ENCODE results near the gene C4A. TPM values are rescaled to one million over a fixed set of nuclear protein-coding genes. Genes with fewer than 3 reads are reported as not detected.
"Not testable (repeated sequence)": the region's sequence is repeated elsewhere in the genome, so short reads cannot be mapped to it uniquely, and the experiment has no call there.

Gene C4A
- polyA plus RNA-seq, 3 donors: 12.6 TPM; not detected in 2

DNA sequence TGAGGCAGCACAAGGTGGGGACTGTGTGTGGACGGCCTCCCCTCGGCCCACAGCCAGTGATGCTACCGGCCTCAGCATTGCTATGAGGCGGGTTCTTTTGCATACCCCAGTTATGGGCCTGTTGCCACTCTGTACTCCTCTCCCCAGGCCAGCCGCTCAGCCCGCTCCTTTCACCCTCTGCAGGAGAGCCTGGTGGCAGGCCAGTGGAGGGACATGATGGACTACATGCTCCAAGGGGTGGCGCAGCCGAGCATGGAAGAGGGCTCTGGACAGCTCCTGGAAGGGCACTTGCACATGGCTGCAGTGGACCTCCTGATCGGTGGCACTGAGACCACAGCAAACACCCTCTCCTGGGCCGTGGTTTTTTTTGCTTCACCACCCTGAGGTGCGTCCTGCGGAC is 25.2 kb downstream of the C4A start:
- H3K4me3 Mint-ChIP-seq; H4K20me1 ChIP-seq (ENCODE audit: insufficient read depth, low read length); H3K4me3 ChIP-seq (replicated peaks in 1 of 3; ENCODE audit: low read depth in 2 of 3, low read length in 3 of 3); H3K4me2 ChIP-seq (replicated peaks; ENCODE audit: extremely low read depth, low read length, poor library complexity, severe bottlenecking); H3K27me3 ChIP-seq (ENCODE audit: control insufficient read depth in 2 of 2, insufficient read depth in 2 of 2, low read length in 2 of 2); DNase-seq; H2AFZ ChIP-seq (ENCODE audit: insufficient read depth, low read depth, low read length, poor library complexity, severe bottlenecking); H3K79me2 ChIP-seq (ENCODE audit: insufficient read depth, low read length); intact Hi-C loops (cut with micrococcal nuclease); H3K27ac Mint-ChIP-seq; H3K4me1 ChIP-seq (ENCODE audit: control insufficient read depth in 1 of 2, insufficient read depth in 2 of 2, low read length in 2 of 2); H3K9ac ChIP-seq (ENCODE audit: insufficient read depth, low read length, poor library complexity, severe bottlenecking); H3K4me1 Mint-ChIP-seq; H3K27ac ChIP-seq (ENCODE audit: low read depth in 1 of 2, low read length in 2 of 2); H3K36me3 Mint-ChIP-seq; H3K9me3 Mint-ChIP-seq; H3K9me3 ChIP-seq (replicated peaks in 1 of 2; ENCODE audit: control insufficient read depth in 1 of 2, insufficient read depth in 1 of 2, low read length in 2 of 2); H3K36me3 ChIP-seq (replicated peaks in 1 of 2; ENCODE audit: control insufficient read depth in 1 of 2, insufficient read depth in 2 of 2, low read length in 2 of 2); H3K27me3 Mint-ChIP-seq (ENCODE audit: low read depth in 3 of 3): not testable (repeated sequence)
- no CpG with 5 or more reads among the region's 12 CpGs for WGBS (ENCODE audit: insufficient coverage)

- H3K36me3 ChIP-seq (replicated peaks in 1 of 2; ENCODE audit: control insufficient read depth in 1 of 2, insufficient read depth in 2 of 2, low read length in 2 of 2); H3K4me2 ChIP-seq (replicated peaks; ENCODE audit: extremely low read depth, low read length, poor library complexity, severe bottlenecking); H3K9ac ChIP-seq (ENCODE audit: insufficient read depth, low read length, poor library complexity, severe bottlenecking); H3K27me3 ChIP-seq (ENCODE audit: control insufficient read depth in 2 of 2, insufficient read depth in 2 of 2, low read length in 2 of 2); H3K79me2 ChIP-seq (ENCODE audit: insufficient read depth, low read length); H3K4me3 Mint-ChIP-seq; H3K4me3 ChIP-seq (replicated peaks in 1 of 3; ENCODE audit: low read depth in 2 of 3, low read length in 3 of 3); H3K9me3 Mint-ChIP-seq; H3K4me1 ChIP-seq (ENCODE audit: control insufficient read depth in 1 of 2, insufficient read depth in 2 of 2, low read length in 2 of 2); intact Hi-C loops (cut with micrococcal nuclease); H3K27ac ChIP-seq (ENCODE audit: low read depth in 1 of 2, low read length in 2 of 2); H3K9me3 ChIP-seq (replicated peaks in 1 of 2; ENCODE audit: control insufficient read depth in 1 of 2, insufficient read depth in 1 of 2, low read length in 2 of 2); H3K4me1 Mint-ChIP-seq; H3K27ac Mint-ChIP-seq; DNase-seq; H2AFZ ChIP-seq (ENCODE audit: insufficient read depth, low read depth, low read length, poor library complexity, severe bottlenecking); H4K20me1 ChIP-seq (ENCODE audit: insufficient read depth, low read length); H3K36me3 Mint-ChIP-seq; H3K27me3 Mint-ChIP-seq (ENCODE audit: low read depth in 3 of 3): not testable (repeated sequence)
- WGBS (ENCODE audit: insufficient coverage): no CpG with 5 or more reads among the region's 24 CpGs
These were observed 26.2 kb downstream of the C4A start for GRCh38 chr6:32008037-32008436.

GRCh38 chr6:32008616-32009015 is 26.8 kb downstream of the C4A start:
- H3K36me3 Mint-ChIP-seq; H3K27ac Mint-ChIP-seq; intact Hi-C loops (cut with micrococcal nuclease): not testable (repeated sequence)

GRCh38 chr6:32009537-32009936 is 27.7 kb downstream of the C4A start:
- DNase-seq: not testable (repeated sequence)

More at GRCh38 chr6:32008616-32009015, 26.8 kb downstream of the C4A start:
- not testable (repeated sequence) for H3K27ac ChIP-seq (ENCODE audit: low read depth in 1 of 2, low read length in 2 of 2); H2AFZ ChIP-seq (ENCODE audit: insufficient read depth, low read depth, low read length, poor library complexity, severe bottlenecking); H3K9me3 Mint-ChIP-seq; H3K36me3 ChIP-seq (replicated peaks in 1 of 2; ENCODE audit: control insufficient read depth in 1 of 2, insufficient read depth in 2 of 2, low read length in 2 of 2); H3K9ac ChIP-seq (ENCODE audit: insufficient read depth, low read length, poor library complexity, severe bottlenecking); H3K4me1 Mint-ChIP-seq; H3K4me3 Mint-ChIP-seq; H3K27me3 ChIP-seq (ENCODE audit: control insufficient read depth in 2 of 2, insufficient read depth in 2 of 2, low read length in 2 of 2); H3K4me1 ChIP-seq (ENCODE audit: control insufficient read depth in 1 of 2, insufficient read depth in 2 of 2, low read length in 2 of 2); H3K4me2 ChIP-seq (replicated peaks; ENCODE audit: extremely low read depth, low read length, poor library complexity, severe bottlenecking); DNase-seq; H3K4me3 ChIP-seq (replicated peaks in 1 of 3; ENCODE audit: low read depth in 2 of 3, low read length in 3 of 3); H3K27me3 Mint-ChIP-seq (ENCODE audit: low read depth in 3 of 3); H3K79me2 ChIP-seq (ENCODE audit: insufficient read depth, low read length); H4K20me1 ChIP-seq (ENCODE audit: insufficient read depth, low read length); H3K9me3 ChIP-seq (replicated peaks in 1 of 2; ENCODE audit: control insufficient read depth in 1 of 2, insufficient read depth in 1 of 2, low read length in 2 of 2)
- 20% methylated on average over 3 of the region's 12 CpGs for WGBS (ENCODE audit: insufficient coverage)

More at GRCh38 chr6:32009537-32009936, 27.7 kb downstream of the C4A start:
- 60% methylated on average over 1 of the region's 12 CpGs for WGBS (ENCODE audit: insufficient coverage)
- H3K9me3 ChIP-seq (replicated peaks in 1 of 2; ENCODE audit: control insufficient read depth in 1 of 2, insufficient read depth in 1 of 2, low read length in 2 of 2); H3K27me3 Mint-ChIP-seq (ENCODE audit: low read depth in 3 of 3); H2AFZ ChIP-seq (ENCODE audit: insufficient read depth, low read depth, low read length, poor library complexity, severe bottlenecking); H3K36me3 ChIP-seq (replicated peaks in 1 of 2; ENCODE audit: control insufficient read depth in 1 of 2, insufficient read depth in 2 of 2, low read length in 2 of 2); H3K4me2 ChIP-seq (replicated peaks; ENCODE audit: extremely low read depth, low read length, poor library complexity, severe bottlenecking); H3K4me3 Mint-ChIP-seq; H3K9ac ChIP-seq (ENCODE audit: insufficient read depth, low read length, poor library complexity, severe bottlenecking); H3K4me3 ChIP-seq (replicated peaks in 1 of 3; ENCODE audit: low read depth in 2 of 3, low read length in 3 of 3); H3K27me3 ChIP-seq (ENCODE audit: control insufficient read depth in 2 of 2, insufficient read depth in 2 of 2, low read length in 2 of 2); H3K9me3 Mint-ChIP-seq; H3K4me1 Mint-ChIP-seq; intact Hi-C loops (cut with micrococcal nuclease); H3K4me1 ChIP-seq (ENCODE audit: control insufficient read depth in 1 of 2, insufficient read depth in 2 of 2, low read length in 2 of 2); H3K27ac ChIP-seq (ENCODE audit: low read depth in 1 of 2, low read length in 2 of 2); H4K20me1 ChIP-seq (ENCODE audit: insufficient read depth, low read length); H3K27ac Mint-ChIP-seq; H3K36me3 Mint-ChIP-seq; H3K79me2 ChIP-seq (ENCODE audit: insufficient read depth, low read length): not testable (repeated sequence)

Data from CD14-positive monocyte (primary cell).